ENCODE results near the gene CNOT6L. TPM values are rescaled to one million over a fixed set of nuclear protein-coding genes. Genes with fewer than 3 reads are reported as not detected.

The CNOT6L gene
- total and polyA plus RNA-seq, 4 donors, result 4.4 to 17.7 (median 10.5) TPM

DNA sequence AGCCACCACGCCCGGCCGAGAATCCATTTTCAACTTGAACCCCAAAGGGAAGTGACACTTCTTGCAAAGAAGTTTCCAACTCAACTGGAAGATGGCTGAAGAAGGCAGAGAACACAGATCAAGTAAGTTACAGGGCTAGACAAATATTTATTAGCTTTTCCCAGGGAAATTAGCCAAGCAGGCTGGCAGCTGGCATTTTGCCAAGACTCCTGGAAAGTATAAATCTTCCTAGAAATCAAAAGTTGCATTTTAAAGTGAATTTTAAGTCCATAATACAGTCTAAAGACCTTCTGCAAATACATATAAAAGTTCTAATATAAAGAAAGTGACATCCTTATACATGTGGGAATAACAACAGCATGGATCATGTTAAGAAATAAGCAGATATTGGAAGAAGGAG lies 40.1 kb upstream of the CNOT6L start:
- Histone ChIP-seq H3K4me1 (ENCODE audit: control insufficient read depth in 4 of 4, insufficient read depth in 4 of 4, low read length in 3 of 4) (peaks cover 3 to 15% (median 6%) of the 10 kb centered on the region in 4 donors), H3K4me3 (ENCODE audit: low read depth in 1 of 3, low read length in 3 of 3) (no peak overlapping the region), H3K27ac (ENCODE audit: low read depth in 1 of 2, low read length in 2 of 2) (no peak overlapping the region), H3K9ac (ENCODE audit: low read depth in 1 of 2, low read length in 2 of 2) (no peak overlapping the region), H3K27me3 (ENCODE audit: control insufficient read depth in 4 of 4, insufficient read depth in 4 of 4, low read length in 3 of 4) (no peaks in the 10 kb centered on the region), H3K36me3 (ENCODE audit: control insufficient read depth in 4 of 4, insufficient read depth in 3 of 4, low read depth in 1 of 4, low read length in 3 of 4) (no peaks in the 10 kb centered on the region), H3K9me3 (ENCODE audit: control insufficient read depth in 4 of 4, low read length in 3 of 4) (no peaks in the 10 kb centered on the region)
- no peak for DNase-seq (ENCODE audit: low spot score)
- 99% methylated on average over 3 of the region's 3 CpGs for WGBS
- TF ChIP-seq, protein P1, sequence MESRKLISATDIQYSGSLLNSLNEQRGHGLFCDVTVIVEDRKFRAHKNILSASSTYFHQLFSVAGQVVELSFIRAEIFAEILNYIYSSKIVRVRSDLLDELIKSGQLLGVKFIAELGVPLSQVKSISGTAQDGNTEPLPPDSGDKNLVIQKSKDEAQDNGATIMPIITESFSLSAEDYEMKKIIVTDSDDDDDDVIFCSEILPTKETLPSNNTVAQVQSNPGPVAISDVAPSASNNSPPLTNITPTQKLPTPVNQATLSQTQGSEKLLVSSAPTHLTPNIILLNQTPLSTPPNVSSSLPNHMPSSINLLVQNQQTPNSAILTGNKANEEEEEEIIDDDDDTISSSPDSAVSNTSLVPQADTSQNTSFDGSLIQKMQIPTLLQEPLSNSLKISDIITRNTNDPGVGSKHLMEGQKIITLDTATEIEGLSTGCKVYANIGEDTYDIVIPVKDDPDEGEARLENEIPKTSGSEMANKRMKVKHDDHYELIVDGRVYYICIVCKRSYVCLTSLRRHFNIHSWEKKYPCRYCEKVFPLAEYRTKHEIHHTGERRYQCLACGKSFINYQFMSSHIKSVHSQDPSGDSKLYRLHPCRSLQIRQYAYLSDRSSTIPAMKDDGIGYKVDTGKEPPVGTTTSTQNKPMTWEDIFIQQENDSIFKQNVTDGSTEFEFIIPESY (IDR thresholded peaks at IDR 0.05), result no peak
- TF ChIP-seq, protein P2, sequence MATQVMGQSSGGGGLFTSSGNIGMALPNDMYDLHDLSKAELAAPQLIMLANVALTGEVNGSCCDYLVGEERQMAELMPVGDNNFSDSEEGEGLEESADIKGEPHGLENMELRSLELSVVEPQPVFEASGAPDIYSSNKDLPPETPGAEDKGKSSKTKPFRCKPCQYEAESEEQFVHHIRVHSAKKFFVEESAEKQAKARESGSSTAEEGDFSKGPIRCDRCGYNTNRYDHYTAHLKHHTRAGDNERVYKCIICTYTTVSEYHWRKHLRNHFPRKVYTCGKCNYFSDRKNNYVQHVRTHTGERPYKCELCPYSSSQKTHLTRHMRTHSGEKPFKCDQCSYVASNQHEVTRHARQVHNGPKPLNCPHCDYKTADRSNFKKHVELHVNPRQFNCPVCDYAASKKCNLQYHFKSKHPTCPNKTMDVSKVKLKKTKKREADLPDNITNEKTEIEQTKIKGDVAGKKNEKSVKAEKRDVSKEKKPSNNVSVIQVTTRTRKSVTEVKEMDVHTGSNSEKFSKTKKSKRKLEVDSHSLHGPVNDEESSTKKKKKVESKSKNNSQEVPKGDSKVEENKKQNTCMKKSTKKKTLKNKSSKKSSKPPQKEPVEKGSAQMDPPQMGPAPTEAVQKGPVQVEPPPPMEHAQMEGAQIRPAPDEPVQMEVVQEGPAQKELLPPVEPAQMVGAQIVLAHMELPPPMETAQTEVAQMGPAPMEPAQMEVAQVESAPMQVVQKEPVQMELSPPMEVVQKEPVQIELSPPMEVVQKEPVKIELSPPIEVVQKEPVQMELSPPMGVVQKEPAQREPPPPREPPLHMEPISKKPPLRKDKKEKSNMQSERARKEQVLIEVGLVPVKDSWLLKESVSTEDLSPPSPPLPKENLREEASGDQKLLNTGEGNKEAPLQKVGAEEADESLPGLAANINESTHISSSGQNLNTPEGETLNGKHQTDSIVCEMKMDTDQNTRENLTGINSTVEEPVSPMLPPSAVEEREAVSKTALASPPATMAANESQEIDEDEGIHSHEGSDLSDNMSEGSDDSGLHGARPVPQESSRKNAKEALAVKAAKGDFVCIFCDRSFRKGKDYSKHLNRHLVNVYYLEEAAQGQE (IDR thresholded peaks at IDR 0.05), result no peak
- TF ChIP-seq FOXA1 (IDR thresholded peaks at IDR 0.05), result no peak
- TF ChIP-seq SP1 (IDR thresholded peaks at IDR 0.05), result no peak
- TF ChIP-seq HNF4G (IDR thresholded peaks at IDR 0.05), result no peak
- no peak for TF ChIP-seq RXRA (IDR thresholded peaks at IDR 0.05)

DNA sequence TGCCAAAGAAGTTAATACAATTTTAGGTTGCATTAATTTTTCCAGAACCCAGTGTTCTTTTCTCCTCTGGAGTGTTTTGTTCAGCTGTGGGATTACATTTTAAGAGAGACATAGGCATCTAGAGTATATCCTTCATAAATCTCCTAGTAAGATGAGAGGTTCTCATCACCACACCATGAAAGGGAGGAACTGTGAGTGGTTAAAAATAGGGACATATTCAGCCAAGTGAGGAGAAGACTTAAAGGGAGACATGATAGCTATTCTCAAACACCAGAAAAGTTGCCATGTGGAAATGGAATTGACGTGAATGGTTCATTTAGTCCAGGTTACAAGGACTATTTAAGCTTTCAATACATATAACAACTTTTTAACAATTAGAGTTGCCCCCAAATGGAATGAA lies 37.0 kb upstream of the CNOT6L start:
- H3K27ac ChIP-seq (ENCODE audit: low read depth in 1 of 2, low read length in 2 of 2), result no peak overlapping the region

More for the DNA sequence above, 37.0 kb upstream of the CNOT6L start:
- no peak for DNase-seq (ENCODE audit: low spot score)
- Histone ChIP-seq H3K36me3 (ENCODE audit: control insufficient read depth in 4 of 4, insufficient read depth in 3 of 4, low read depth in 1 of 4, low read length in 3 of 4) (no peaks in the 10 kb centered on the region), H3K27me3 (ENCODE audit: control insufficient read depth in 4 of 4, insufficient read depth in 4 of 4, low read length in 3 of 4) (no peaks in the 10 kb centered on the region), H3K4me3 (ENCODE audit: low read depth in 1 of 3, low read length in 3 of 3) (no peak overlapping the region), H3K4me1 (ENCODE audit: control insufficient read depth in 4 of 4, insufficient read depth in 4 of 4, low read length in 3 of 4) (peaks cover 0 to 1% (median 0%) of the 10 kb centered on the region in 4 donors), H3K9me3 (ENCODE audit: control insufficient read depth in 4 of 4, low read length in 3 of 4) (no peaks in the 10 kb centered on the region), H3K9ac (ENCODE audit: low read depth in 1 of 2, low read length in 2 of 2) (no peak overlapping the region)
- 88% methylated on average over 1 of the region's 1 CpG for WGBS
- TF ChIP-seq, protein P3, sequence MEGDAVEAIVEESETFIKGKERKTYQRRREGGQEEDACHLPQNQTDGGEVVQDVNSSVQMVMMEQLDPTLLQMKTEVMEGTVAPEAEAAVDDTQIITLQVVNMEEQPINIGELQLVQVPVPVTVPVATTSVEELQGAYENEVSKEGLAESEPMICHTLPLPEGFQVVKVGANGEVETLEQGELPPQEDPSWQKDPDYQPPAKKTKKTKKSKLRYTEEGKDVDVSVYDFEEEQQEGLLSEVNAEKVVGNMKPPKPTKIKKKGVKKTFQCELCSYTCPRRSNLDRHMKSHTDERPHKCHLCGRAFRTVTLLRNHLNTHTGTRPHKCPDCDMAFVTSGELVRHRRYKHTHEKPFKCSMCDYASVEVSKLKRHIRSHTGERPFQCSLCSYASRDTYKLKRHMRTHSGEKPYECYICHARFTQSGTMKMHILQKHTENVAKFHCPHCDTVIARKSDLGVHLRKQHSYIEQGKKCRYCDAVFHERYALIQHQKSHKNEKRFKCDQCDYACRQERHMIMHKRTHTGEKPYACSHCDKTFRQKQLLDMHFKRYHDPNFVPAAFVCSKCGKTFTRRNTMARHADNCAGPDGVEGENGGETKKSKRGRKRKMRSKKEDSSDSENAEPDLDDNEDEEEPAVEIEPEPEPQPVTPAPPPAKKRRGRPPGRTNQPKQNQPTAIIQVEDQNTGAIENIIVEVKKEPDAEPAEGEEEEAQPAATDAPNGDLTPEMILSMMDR (IDR thresholded peaks at IDR 0.05; ENCODE audit: low read depth, low read length, missing input control), result no peak
- TF ChIP-seq FOXA1 (IDR thresholded peaks at IDR 0.05) (no peak), RAD21 (IDR thresholded peaks at IDR 0.05) (no peak), TAF1 (conservative IDR thresholded peaks at IDR 0.05) (no peak), NR2F2 (IDR thresholded peaks at IDR 0.05) (no peak), HNF4G (IDR thresholded peaks at IDR 0.05) (no peak), SP1 (IDR thresholded peaks at IDR 0.05) (no peak), RXRA (IDR thresholded peaks at IDR 0.05) (no peak), FOXA2 (IDR thresholded peaks at IDR 0.05) (no peak), GABPA (IDR thresholded peaks at IDR 0.05 in 1 of 2, conservative IDR thresholded peaks at IDR 0.05 in 1 of 2) (no peak), YY1 (IDR thresholded peaks at IDR 0.05) (no peak), JUND (IDR thresholded peaks at IDR 0.05) (no peak), HNF4A (conservative IDR thresholded peaks at IDR 0.05) (no peak), EGR1 (IDR thresholded peaks at IDR 0.05; ENCODE audit: low read depth in 2 of 2) (no peak)
- TF ChIP-seq, protein P4, sequence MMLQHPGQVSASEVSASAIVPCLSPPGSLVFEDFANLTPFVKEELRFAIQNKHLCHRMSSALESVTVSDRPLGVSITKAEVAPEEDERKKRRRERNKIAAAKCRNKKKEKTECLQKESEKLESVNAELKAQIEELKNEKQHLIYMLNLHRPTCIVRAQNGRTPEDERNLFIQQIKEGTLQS (IDR thresholded peaks at IDR 0.05), result no peak
- TF ChIP-seq, protein P2 (IDR thresholded peaks at IDR 0.05), result no peak
- TF ChIP-seq, protein P1 (IDR thresholded peaks at IDR 0.05), result no peak
- TF ChIP-seq, protein P5, sequence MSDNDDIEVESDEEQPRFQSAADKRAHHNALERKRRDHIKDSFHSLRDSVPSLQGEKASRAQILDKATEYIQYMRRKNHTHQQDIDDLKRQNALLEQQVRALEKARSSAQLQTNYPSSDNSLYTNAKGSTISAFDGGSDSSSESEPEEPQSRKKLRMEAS (IDR thresholded peaks at IDR 0.05), result no peak

All from liver (tissue), 9 donors.